ENCODE measurements around the gene RBKS. TPM values are rescaled to one million over a fixed set of nuclear protein-coding genes. Genes with fewer than 3 reads are reported as not detected.

Gene RBKS
- total RNA-seq, 2 donors from 2014 or later: 5.5 to 8.9 TPM

DNA sequence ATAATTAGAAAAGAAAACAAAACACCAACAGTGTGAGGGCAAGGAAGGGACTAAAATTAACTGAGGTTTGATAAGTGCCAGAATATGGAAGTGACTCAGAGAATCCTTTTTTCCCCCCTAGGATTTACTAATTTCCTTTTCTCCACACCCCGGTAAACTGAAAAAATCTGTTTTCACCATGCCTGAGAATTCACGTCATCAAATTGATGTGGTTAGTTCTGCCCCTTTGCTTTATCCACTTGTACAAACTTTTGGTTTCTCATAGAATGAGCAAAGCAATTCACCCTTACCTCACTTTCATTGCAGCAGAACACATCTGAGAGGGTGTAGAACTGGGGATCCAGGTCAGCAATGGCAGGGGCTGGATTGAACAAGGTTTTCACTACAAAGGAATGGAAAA, 57.8 kb downstream of the RBKS start:
- H3K27ac ChIP-seq: no peak overlapping the region
- no peaks in the 10 kb centered on the region for H3K36me3 ChIP-seq
- intact Hi-C loops (cut with DNase I): no loop called here
- DNase-seq: no peak
- no peak overlapping the region for H3K9ac ChIP-seq (ENCODE audit: low read depth in 2 of 2, low read length in 2 of 2)
- no peak overlapping the region for H3K4me3 ChIP-seq
- no peak for TF ChIP-seq CTCF (IDR thresholded peaks at IDR 0.05)
- H3K9me3 ChIP-seq: no peaks in the 10 kb centered on the region
- H3K27me3 ChIP-seq: no peaks in the 10 kb centered on the region
- H3K4me1 ChIP-seq: no peaks in the 10 kb centered on the region

GRCh38 chr2:27831279-27832050, 58.7 kb downstream of the RBKS start:
- Histone ChIP-seq H3K9me3 (no peaks in the 10 kb centered on the region), H3K27me3 (no peaks in the 10 kb centered on the region), H3K4me1 (no peaks in the 10 kb centered on the region), H3K27ac (no peak overlapping the region), H3K9ac (ENCODE audit: low read depth in 2 of 2, low read length in 2 of 2) (no peak overlapping the region), H3K4me3 (no peak overlapping the region), H3K36me3 (no peaks in the 10 kb centered on the region)
- TF ChIP-seq CTCF (IDR thresholded peaks at IDR 0.05): no peak
- DNase-seq: no peak
- intact Hi-C loops (cut with DNase I): no loop called here

DNA sequence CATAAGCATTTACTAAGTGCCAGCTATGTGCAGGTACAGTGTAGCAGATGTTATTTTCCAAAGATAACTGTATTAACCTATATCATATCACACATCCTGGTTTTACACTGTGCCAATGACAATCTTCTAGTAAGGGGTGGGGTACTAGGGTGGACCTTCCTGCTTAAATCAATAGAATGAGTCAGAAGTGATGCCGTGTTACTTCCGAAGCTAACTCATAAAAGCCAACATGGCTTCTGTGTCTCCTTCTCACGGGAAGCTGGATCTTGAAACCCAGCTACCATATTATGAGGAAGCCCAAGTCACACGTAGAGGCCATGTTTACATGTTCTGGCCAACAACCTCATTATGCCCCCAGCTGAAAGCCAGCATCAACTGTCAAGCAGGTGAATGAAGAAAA, 59.5 kb downstream of the RBKS start:
- no peak overlapping the region for H3K4me3 ChIP-seq
- no peaks in the 10 kb centered on the region for H3K27me3 ChIP-seq
- H3K27ac ChIP-seq: no peak overlapping the region
- no peak for DNase-seq
- H3K9ac ChIP-seq (ENCODE audit: low read depth in 2 of 2, low read length in 2 of 2): no peak overlapping the region
- H3K9me3 ChIP-seq: no peaks in the 10 kb centered on the region
- TF ChIP-seq CTCF (IDR thresholded peaks at IDR 0.05): no peak
- H3K36me3 ChIP-seq: no peaks in the 10 kb centered on the region
- H3K4me1 ChIP-seq: no peaks in the 10 kb centered on the region
- intact Hi-C loops (cut with DNase I): no loop called here

- Histone ChIP-seq H3K27ac (no peak overlapping the region), H3K27me3 (no peaks in the 10 kb centered on the region), H3K9ac (ENCODE audit: low read depth in 2 of 2, low read length in 2 of 2) (no peak overlapping the region), H3K9me3 (no peaks in the 10 kb centered on the region), H3K4me1 (no peaks in the 10 kb centered on the region), H3K36me3 (no peaks in the 10 kb centered on the region), H3K4me3 (no peak overlapping the region)
- DNase-seq: no peak
- no peak for TF ChIP-seq CTCF (IDR thresholded peaks at IDR 0.05)
- intact Hi-C loops (cut with DNase I): no loop called here
These were observed 60.4 kb downstream of the RBKS start for GRCh38 chr2:27829791-27830190.

GRCh38 chr2:27828305-27828704, 61.9 kb downstream of the RBKS start:
- H3K27me3 ChIP-seq: no peaks in the 10 kb centered on the region
- intact Hi-C loops (cut with DNase I): no loop called here
- DNase-seq: no peak
- no peaks in the 10 kb centered on the region for H3K4me1 ChIP-seq
- no peaks in the 10 kb centered on the region for H3K36me3 ChIP-seq
- H3K4me3 ChIP-seq: no peak overlapping the region
- no peak for TF ChIP-seq CTCF (IDR thresholded peaks at IDR 0.05)
- H3K27ac ChIP-seq: no peak overlapping the region
- H3K9me3 ChIP-seq: no peaks in the 10 kb centered on the region
- no peak overlapping the region for H3K9ac ChIP-seq (ENCODE audit: low read depth in 2 of 2, low read length in 2 of 2)

Data from colonic mucosa (tissue), 4 donors.